Astrocyte (in vitro differentiated cells and primary cell): ENCODE measurements around the gene TRAF3IP1. TPM values are rescaled to one million over a fixed set of nuclear protein-coding genes. Genes with fewer than 3 reads are reported as not detected.

Source experiments
- DNase-seq: peaks from one replicate; pipeline ENCODE4 v3.0.0-alpha.2; 2010; ENCODE audit warnings: low read depth
- FAIRE-seq: peaks from 2 replicates; lab custom pipeline; 2011; peaks lifted over from hg19 to GRCh38; lab: Jason Lieb, UNC
- H2AFZ ChIP-seq: 2 replicates; pipeline ENCODE4 v1.6.0; 2012; ENCODE audit warnings: low read depth, low read length, inconsistent platforms
- H3K27ac ChIP-seq: 2 replicates; pipeline ENCODE4 v1.5.1; 2011; ENCODE audit warnings: low read depth, low read length, inconsistent platforms
- H3K27me3 ChIP-seq: 2 replicates; pipeline ENCODE4 v1.6.0; 2011; ENCODE audit warnings: low read length, inconsistent platforms; ENCODE audit not compliant: insufficient read depth
- H3K36me3 ChIP-seq: 2 replicates; pipeline ENCODE4 v1.5.1; 2011; ENCODE audit warnings: low read length, inconsistent platforms; ENCODE audit not compliant: insufficient read depth
- H3K4me1 ChIP-seq: 2 replicates; pipeline ENCODE4 v1.5.1; 2011; ENCODE audit warnings: low read length, inconsistent platforms; ENCODE audit not compliant: insufficient read depth
- H3K4me2 ChIP-seq: 2 replicates; pipeline ENCODE4 v1.6.0; 2012; ENCODE audit warnings: low read length, inconsistent platforms
- H3K4me3 ChIP-seq: 2 replicates; pipeline ENCODE4 v1.5.1; 2011; ENCODE audit warnings: low read depth, mild to moderate bottlenecking, low read length, inconsistent platforms; ENCODE audit not compliant: insufficient read depth
- H3K79me2 ChIP-seq: 2 replicates; pipeline ENCODE4 v1.6.0; 2012; ENCODE audit warnings: mild to moderate bottlenecking, low read length, inconsistent platforms; ENCODE audit not compliant: insufficient read depth
- H3K9ac ChIP-seq: 2 replicates; pipeline ENCODE4 v1.6.0; 2012; ENCODE audit warnings: mild to moderate bottlenecking, low read length, inconsistent platforms
- H3K9me3 ChIP-seq: 2 replicates; pipeline ENCODE4 v1.5.1; 2012; ENCODE audit warnings: low read depth, mild to moderate bottlenecking, low read length, inconsistent platforms; ENCODE audit not compliant: insufficient read depth
- H4K20me1 ChIP-seq: 2 replicates; pipeline ENCODE4 v1.6.0; 2012; ENCODE audit warnings: low read length, inconsistent platforms; ENCODE audit not compliant: insufficient read depth
- H3K27ac Mint-ChIP-seq: one replicate; pipeline ENCODE4 v1.8.0; 2021; ENCODE audit warnings: mild to moderate bottlenecking, mixed read lengths; ENCODE audit not compliant: unreplicated experiment
- H3K27me3 Mint-ChIP-seq: one replicate; pipeline ENCODE4 v1.8.0; 2021; ENCODE audit warnings: low read depth, mixed read lengths; ENCODE audit not compliant: unreplicated experiment
- H3K36me3 Mint-ChIP-seq: one replicate; pipeline ENCODE4 v1.8.0; 2021; ENCODE audit warnings: low read depth, mixed read lengths; ENCODE audit not compliant: unreplicated experiment
- H3K4me1 Mint-ChIP-seq: one replicate; pipeline ENCODE4 v1.8.0; 2021; ENCODE audit warnings: low read depth, mixed read lengths; ENCODE audit not compliant: unreplicated experiment
- H3K4me3 Mint-ChIP-seq: one replicate; pipeline ENCODE4 v1.8.0; 2021; ENCODE audit warnings: mild to moderate bottlenecking, moderate library complexity, mixed read lengths; ENCODE audit not compliant: unreplicated experiment
- H3K9me3 Mint-ChIP-seq: one replicate; pipeline ENCODE4 v1.8.0; 2021; ENCODE audit warnings: mild to moderate bottlenecking, mixed read lengths; ENCODE audit not compliant: unreplicated experiment
- CTCF ChIP-seq: IDR thresholded peaks from 2 replicates; pipeline ENCODE4 v1.5.1; 2011; ENCODE audit warnings: low read depth, mild to moderate bottlenecking, inconsistent platforms, low read length, moderate library complexity; ENCODE audit not compliant: insufficient read depth
- EZH2 ChIP-seq: IDR thresholded peaks from 2 replicates; pipeline ENCODE4 v1.6.1; 2012; ENCODE audit warnings: mild to moderate bottlenecking, low read length, inconsistent platforms; ENCODE audit not compliant: insufficient read depth
- total RNA-seq: library from RNA; stranded (reverse); gene quantifications from 2 replicates; pipeline ENCODE4 v1.2.1, GENCODE V29; 2021

TRAF3IP1 gene
- total RNA-seq, 1 donor from 2014 or later: 19.6 TPM

GRCh38 chr2:238381341-238382115, 61.2 kb downstream of the TRAF3IP1 start:
- no peaks in the 10 kb centered on the region for H3K79me2 ChIP-seq
- H3K27ac ChIP-seq: no peak overlapping the region
- no peak for FAIRE-seq
- no peaks in the 10 kb centered on the region for H3K27me3 ChIP-seq
- no peak overlapping the region for H3K9ac ChIP-seq
- H3K9me3 ChIP-seq: no peaks in the 10 kb centered on the region
- no peak for DNase-seq
- Mint-ChIP-seq H3K27ac (no peak overlapping the region), H3K9me3 (peaks cover 4% of the 10 kb centered on the region), H3K4me3 (no peak overlapping the region), H3K4me1 (peaks cover 12% of the 10 kb centered on the region), H3K27me3 (no peaks in the 10 kb centered on the region), H3K36me3 (peaks cover 24% of the 10 kb centered on the region)
- H3K36me3 ChIP-seq: peaks cover 3% of the 10 kb centered on the region
- H4K20me1 ChIP-seq: no peaks in the 10 kb centered on the region
- no peak overlapping the region for H3K4me3 ChIP-seq
- TF ChIP-seq EZH2 (no peak), CTCF (no peak)
- peaks cover 31% of the 10 kb centered on the region for H3K4me1 ChIP-seq
- no peak overlapping the region for H3K4me2 ChIP-seq
- H2AFZ ChIP-seq: no peak overlapping the region

GRCh38 chr2:238382381-238382781, 62.1 kb downstream of the TRAF3IP1 start:
- Mint-ChIP-seq H3K27me3 (no peaks in the 10 kb centered on the region), H3K9me3 (peaks cover 4% of the 10 kb centered on the region), H3K4me3 (no peak overlapping the region), H3K27ac (no peak overlapping the region), H3K4me1 (peaks cover 9% of the 10 kb centered on the region), H3K36me3 (peaks cover 24% of the 10 kb centered on the region)
- no peaks in the 10 kb centered on the region for H4K20me1 ChIP-seq
- peaks cover 24% of the 10 kb centered on the region for H3K4me1 ChIP-seq
- H3K79me2 ChIP-seq: no peaks in the 10 kb centered on the region
- H3K36me3 ChIP-seq: peaks cover 3% of the 10 kb centered on the region
- DNase-seq: no peak
- no peak overlapping the region for H3K4me3 ChIP-seq
- H2AFZ ChIP-seq: no peak overlapping the region
- H3K4me2 ChIP-seq: no peak overlapping the region
- no peaks in the 10 kb centered on the region for H3K9me3 ChIP-seq
- no peak overlapping the region for H3K9ac ChIP-seq
- no peaks in the 10 kb centered on the region for H3K27me3 ChIP-seq
- no peak for TF ChIP-seq CTCF
- no peak for FAIRE-seq
- no peak overlapping the region for H3K27ac ChIP-seq

GRCh38 chr2:238383135-238383534, 62.8 kb downstream of the TRAF3IP1 start:
- peaks cover 4% of the 10 kb centered on the region for H3K9me3 Mint-ChIP-seq
- no peak for FAIRE-seq
- no peak overlapping the region for H3K4me3 Mint-ChIP-seq

More at GRCh38 chr2:238383135-238383534, 62.8 kb downstream of the TRAF3IP1 start:
- H3K36me3 ChIP-seq: peaks cover 3% of the 10 kb centered on the region
- no peak overlapping the region for H3K27ac ChIP-seq
- no peaks in the 10 kb centered on the region for H4K20me1 ChIP-seq
- H3K79me2 ChIP-seq: no peaks in the 10 kb centered on the region
- no peak overlapping the region for H3K4me3 ChIP-seq
- H3K4me2 ChIP-seq: no peak overlapping the region
- no peak overlapping the region for H3K27ac Mint-ChIP-seq
- no peak overlapping the region for H3K9ac ChIP-seq
- no peak overlapping the region for H2AFZ ChIP-seq
- no peak for DNase-seq
- H3K27me3 Mint-ChIP-seq: no peaks in the 10 kb centered on the region
- H3K36me3 Mint-ChIP-seq: peaks cover 24% of the 10 kb centered on the region
- peaks cover 24% of the 10 kb centered on the region for H3K4me1 ChIP-seq
- H3K27me3 ChIP-seq: no peaks in the 10 kb centered on the region
- TF ChIP-seq CTCF (no peak), EZH2 (no peak)
- peaks cover 9% of the 10 kb centered on the region for H3K4me1 Mint-ChIP-seq
- no peaks in the 10 kb centered on the region for H3K9me3 ChIP-seq
